Measurements from ENCODE around the gene DGKB. TPM values are rescaled to one million over a fixed set of nuclear protein-coding genes. Genes with fewer than 3 reads are reported as not detected.

The DGKB gene
- total RNA-seq, 1 donor from 2014 or later, result not detected

DNA sequence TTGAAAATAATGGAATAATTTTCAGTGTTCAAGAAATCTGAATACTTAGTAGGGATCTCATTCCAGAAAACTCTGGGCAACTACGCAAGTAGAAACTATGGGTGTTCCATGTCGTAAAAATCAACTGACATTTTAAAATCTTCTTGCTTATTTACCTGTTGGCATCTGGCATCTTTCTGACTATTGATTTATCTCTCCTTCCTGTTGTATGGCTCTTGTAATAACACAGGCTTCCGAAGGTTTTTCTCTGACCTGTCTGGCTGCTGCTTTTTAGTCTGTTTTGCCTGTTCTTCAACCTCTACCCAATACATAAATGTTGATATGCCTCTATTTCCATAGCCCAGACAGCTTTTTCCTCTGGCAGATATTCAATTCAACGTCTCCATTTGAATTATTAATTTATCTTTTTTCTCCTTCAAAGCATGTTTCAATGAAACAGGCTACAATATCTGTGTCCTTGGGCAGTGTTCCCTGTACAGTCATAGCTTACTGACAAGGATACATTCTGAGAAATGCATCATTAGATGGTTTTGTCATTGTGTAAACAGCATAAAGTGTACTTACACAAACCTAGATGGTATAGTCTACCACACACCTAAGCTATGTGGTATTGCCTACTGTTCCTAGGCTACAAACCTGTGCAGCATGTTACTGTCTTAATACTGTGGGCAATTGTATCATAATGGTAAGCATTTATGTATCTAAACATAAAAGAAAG lies 807.2 kb downstream of the DGKB start:
- no peak overlapping the region for H3K27ac ChIP-seq
- no peaks in the 10 kb centered on the region for H3K9me3 ChIP-seq
- no peaks in the 10 kb centered on the region for H3K4me1 ChIP-seq
- no peak overlapping the region for H3K4me3 ChIP-seq
- no peak for DNase-seq
- intact Hi-C loops (cut with DNase I), result no loop called here
- ATAC-seq, result no peak
- H3K27me3 ChIP-seq, result no peaks in the 10 kb centered on the region
- TF ChIP-seq, protein P1, sequence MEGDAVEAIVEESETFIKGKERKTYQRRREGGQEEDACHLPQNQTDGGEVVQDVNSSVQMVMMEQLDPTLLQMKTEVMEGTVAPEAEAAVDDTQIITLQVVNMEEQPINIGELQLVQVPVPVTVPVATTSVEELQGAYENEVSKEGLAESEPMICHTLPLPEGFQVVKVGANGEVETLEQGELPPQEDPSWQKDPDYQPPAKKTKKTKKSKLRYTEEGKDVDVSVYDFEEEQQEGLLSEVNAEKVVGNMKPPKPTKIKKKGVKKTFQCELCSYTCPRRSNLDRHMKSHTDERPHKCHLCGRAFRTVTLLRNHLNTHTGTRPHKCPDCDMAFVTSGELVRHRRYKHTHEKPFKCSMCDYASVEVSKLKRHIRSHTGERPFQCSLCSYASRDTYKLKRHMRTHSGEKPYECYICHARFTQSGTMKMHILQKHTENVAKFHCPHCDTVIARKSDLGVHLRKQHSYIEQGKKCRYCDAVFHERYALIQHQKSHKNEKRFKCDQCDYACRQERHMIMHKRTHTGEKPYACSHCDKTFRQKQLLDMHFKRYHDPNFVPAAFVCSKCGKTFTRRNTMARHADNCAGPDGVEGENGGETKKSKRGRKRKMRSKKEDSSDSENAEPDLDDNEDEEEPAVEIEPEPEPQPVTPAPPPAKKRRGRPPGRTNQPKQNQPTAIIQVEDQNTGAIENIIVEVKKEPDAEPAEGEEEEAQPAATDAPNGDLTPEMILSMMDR (IDR thresholded peaks at IDR 0.05), result no peak
- H3K36me3 ChIP-seq, result no peaks in the 10 kb centered on the region

Measured in upper lobe of right lung (tissue), 1 donor.